HCT116 (cell line): ENCODE measurements around the gene ZNF276. TPM values are rescaled to one million over a fixed set of nuclear protein-coding genes. Genes with fewer than 3 reads are reported as not detected.

Experiments used
- ATAC-seq: fragments of 200-7000 bp; cut with Tn5 transposase; 2 replicates; pipeline ENCODE4 v1.9.1; 2020; ENCODE audit warnings: mild to moderate bottlenecking, moderate library complexity
- BruUV-seq: library from RNA; stranded (reverse); fragments of 400-500 nt; replicated peaks from 2 replicates; lab custom pipeline; 2021; lab: Mats Ljungman, UMichigan
- CTCF ChIA-PET: fragments of 300-600 bp; sonication (Branson Sonifier 250); formaldehyde crosslinking; loops from one replicate; lab custom pipeline; 2021; ENCODE audit warnings: antibody characterized with exemption; lab: Charles Lee
- POLR2A ChIA-PET: fragments of 300-600, 350-600 bp; sonication (Branson Sonifier 250); formaldehyde crosslinking; loops from one replicate; lab custom pipeline; 2021; ENCODE audit warnings: antibody characterized with exemption; lab: Charles Lee
- RAD21 ChIA-PET, 2 experiments: fragments of 300-600 bp; sonication (Branson Sonifier 250); formaldehyde crosslinking; loops; one replicate each; lab custom pipeline; 2023; ENCODE audit warnings: low total read pairs in 2 of 2; ENCODE audit not compliant: uncharacterized antibody in 2 of 2, unreplicated experiment in 2 of 2, low non-redundant PET in 1 of 2; lab: Charles Lee
- DNase-seq: peaks from one replicate; pipeline ENCODE4 v3.0.0-alpha.2; 2010; ENCODE audit warnings: low read depth, low spot score
- H2AFZ ChIP-seq: fragments of 200-600 bp; shearing (Covaris generic), sonication (generic); 2 replicates; pipeline ENCODE4 v1.6.1; 2017; ENCODE audit warnings: low read depth, mixed run types, mixed read lengths, antibody characterized with exemption, low read length; ENCODE audit not compliant: poor library complexity, severe bottlenecking
- H3K27ac ChIP-seq: 2 replicates; pipeline ENCODE4 v1.5.1; 2012; ENCODE audit warnings: low read depth, low read length
- H3K27me3 ChIP-seq: fragments of 200-600 bp; sonication (generic); 2 replicates; pipeline ENCODE4 v1.6.1; 2016; ENCODE audit warnings: mixed run types, low read length, mixed read lengths; ENCODE audit not compliant: insufficient read depth
- H3K36me3 ChIP-seq, 2 experiments: fragments of 200-500 bp in 1 of 2; fragments of 200-600 bp in 1 of 2; sonication (Bioruptor generic) in 1 of 2; sonication (generic) in 1 of 2; 2 replicates each; pipeline versions ENCODE4 v1.5.1 to v1.6.1; 2014 to 2016; ENCODE audit warnings: low read length in 2 of 2, inconsistent platforms in 1 of 2, mixed read lengths in 1 of 2, mixed run types in 1 of 2; ENCODE audit not compliant: insufficient read depth in 2 of 2, control insufficient read depth in 1 of 2
- H3K4me1 ChIP-seq, 2 experiments: fragments of 200-600 bp in 1 of 2; sonication (generic) in 1 of 2; 2 replicates each; pipeline versions ENCODE4 v1.5.1 to v1.6.1; 2012 to 2017; ENCODE audit warnings: low read length in 2 of 2, inconsistent platforms in 1 of 2, mild to moderate bottlenecking in 1 of 2, mixed read lengths in 1 of 2, mixed run types in 1 of 2, moderate library complexity in 1 of 2; ENCODE audit not compliant: insufficient read depth in 2 of 2, control insufficient read depth in 1 of 2
- H3K4me2 ChIP-seq: fragments of 200-600 bp; sonication (generic); 2 replicates; pipeline ENCODE4 v1.6.1; 2017; ENCODE audit warnings: mixed run types, low read length, mixed read lengths
- H3K4me3 ChIP-seq, 2 experiments: fragments of 200-600 bp in 1 of 2; sonication (generic) in 1 of 2; replicated peaks in 1 of 2; 2 replicates each; pipeline ENCODE4 v1.5.1; 2011 to 2016; ENCODE audit warnings: low read length in 2 of 2, control low read depth in 1 of 2, low read depth in 1 of 2, mild to moderate bottlenecking in 1 of 2, mixed read lengths in 1 of 2, mixed run types in 1 of 2
- H3K79me2 ChIP-seq: fragments of 200-600 bp; sonication (generic); 2 replicates; pipeline ENCODE4 v1.6.1; 2017; ENCODE audit warnings: mild to moderate bottlenecking, mixed run types, low read length, moderate library complexity, mixed read lengths; ENCODE audit not compliant: insufficient read depth
- H3K9ac ChIP-seq: fragments of 200-600 bp; sonication (generic); 2 replicates; pipeline ENCODE4 v1.6.1; 2016; ENCODE audit warnings: low read length, mixed read lengths
- H3K9me2 ChIP-seq: fragments of 200-600 bp; sonication (generic), shearing (Covaris generic); 2 replicates; pipeline ENCODE4 v1.6.1; 2017; ENCODE audit warnings: mixed run types, mild to moderate bottlenecking, moderate library complexity; ENCODE audit not compliant: insufficient read depth
- H3K9me3 ChIP-seq, 2 experiments: fragments of 200-500 bp in 1 of 2; fragments of 200-600 bp in 1 of 2; sonication (Bioruptor generic) in 1 of 2; sonication (generic) in 1 of 2; 2 replicates each; pipeline ENCODE4 v1.6.1; 2014 to 2017; ENCODE audit warnings: low read length in 2 of 2, mixed read lengths in 2 of 2, inconsistent platforms in 1 of 2, low read depth in 1 of 2, mild to moderate bottlenecking in 1 of 2, mixed run types in 1 of 2, moderate library complexity in 1 of 2; ENCODE audit not compliant: control insufficient read depth in 1 of 2, insufficient read depth in 1 of 2
- H4K20me1 ChIP-seq: fragments of 200-600 bp; sonication (generic), shearing (Covaris generic); 2 replicates; pipeline ENCODE4 v1.6.1; 2017; ENCODE audit warnings: mixed run types, mild to moderate bottlenecking, moderate library complexity; ENCODE audit not compliant: insufficient read depth
- ATF3 ChIP-seq: IDR thresholded peaks from 2 replicates; pipeline ENCODE4 v1.6.1; 2012
- CBX3 ChIP-seq: IDR thresholded peaks from 2 replicates; pipeline ENCODE4 v1.6.1; 2012; ENCODE audit warnings: low read depth
- CEBPB ChIP-seq: IDR thresholded peaks from 2 replicates; pipeline ENCODE4 v1.6.1; 2012; ENCODE audit warnings: low read depth
- ELF1 ChIP-seq: IDR thresholded peaks from 2 replicates; pipeline ENCODE4 v1.6.1; 2012; ENCODE audit warnings: low read depth, borderline replicate concordance
- EZH2 ChIP-seq: fragments of 200-600 bp; sonication (generic); IDR thresholded peaks from 2 replicates; pipeline ENCODE4 v1.6.1; 2017; ENCODE audit warnings: antibody characterized with exemption, mixed run types
- FOSL1 ChIP-seq: IDR thresholded peaks from 2 replicates; pipeline ENCODE4 v1.6.1; 2012; ENCODE audit warnings: low read depth
- JUND ChIP-seq: IDR thresholded peaks from 2 replicates; pipeline ENCODE4 v1.6.1; 2012
- POLR2A ChIP-seq: IDR thresholded peaks from 2 replicates; pipeline ENCODE4 v1.7.0; 2011; ENCODE audit warnings: borderline replicate concordance; ENCODE audit not compliant: insufficient read depth, insufficient read length; ENCODE audit errors: extremely low read depth
- POLR2AphosphoS5 ChIP-seq: IDR thresholded peaks from 2 replicates; pipeline ENCODE4 v1.6.1; 2011; ENCODE audit warnings: mild to moderate bottlenecking, low read depth, low read length, moderate library complexity
- RAD21 ChIP-seq: IDR thresholded peaks from 2 replicates; pipeline ENCODE4 v1.6.1; 2012; ENCODE audit warnings: low read depth, mild to moderate bottlenecking
- SIN3A ChIP-seq: IDR thresholded peaks from 2 replicates; pipeline ENCODE4 v1.6.1; 2012; ENCODE audit warnings: low read depth
- SP1 ChIP-seq: IDR thresholded peaks from 2 replicates; pipeline ENCODE4 v1.6.1; 2012; ENCODE audit warnings: low read depth
- SRF ChIP-seq: IDR thresholded peaks from 2 replicates; pipeline ENCODE4 v1.6.1; 2012; ENCODE audit warnings: low read depth
- TCF7L2 ChIP-seq: IDR thresholded peaks from 2 replicates; pipeline ENCODE4 v1.7.0; 2011; ENCODE audit warnings: borderline replicate concordance, inconsistent platforms; ENCODE audit not compliant: insufficient read depth, insufficient read length; ENCODE audit errors: extremely low read depth
- YY1 ChIP-seq: IDR thresholded peaks from 2 replicates; pipeline ENCODE4 v1.6.1; 2011; ENCODE audit warnings: low read length, low read depth, moderate library complexity, mild to moderate bottlenecking; ENCODE audit not compliant: insufficient replicate concordance; ENCODE audit errors: extremely low read depth
- ZFX ChIP-seq: fragments of 450-650 bp; IDR thresholded peaks from 2 replicates; pipeline ENCODE4 v1.6.1; 2017
- ZNF274 ChIP-seq: fragments of 200-500 bp; sonication (Bioruptor generic); IDR thresholded peaks from 2 replicates; pipeline ENCODE4 v1.6.1; 2014; ENCODE audit warnings: mild to moderate bottlenecking, low read depth, low read length, inconsistent platforms
- intact Hi-C: fragments of 100-400 bp; cut with micrococcal nuclease; formaldehyde crosslinking; loops from 2 replicates; pipeline ENCODE4 v1.10.0; 2022
- total RNA-seq: library from RNA; stranded (reverse); gene quantifications from one replicate; pipeline ENCODE4 v1.2.1, GENCODE V29; 2021; ENCODE audit not compliant: unreplicated experiment
- TF ChIP-seq, protein P1 (sequence below): IDR thresholded peaks from 2 replicates; pipeline ENCODE4 v1.6.1; 2012; ENCODE audit warnings: low read depth
- TF ChIP-seq, protein P2 (sequence below): IDR thresholded peaks from 2 replicates; pipeline ENCODE4 v1.6.1; 2011; ENCODE audit warnings: mild to moderate bottlenecking, low read length, moderate library complexity; ENCODE audit not compliant: insufficient replicate concordance; ENCODE audit errors: extremely low read depth
- TF ChIP-seq, protein P3 (sequence below), 3 experiments: fragments of 200-600 bp in 1 of 3; sonication (generic) in 1 of 3; IDR thresholded peaks in 2 of 3; conservative IDR thresholded peaks in 1 of 3; 2 replicates each; pipeline ENCODE4 v1.5.1; 2012 to 2017; ENCODE audit warnings: low read depth in 2 of 3, low read length in 2 of 3, antibody characterized with exemption in 1 of 3, borderline replicate concordance in 1 of 3, control low read depth in 1 of 3, mild to moderate bottlenecking in 1 of 3, mixed read lengths in 1 of 3, mixed run types in 1 of 3, moderate library complexity in 1 of 3; ENCODE audit not compliant: insufficient read depth in 1 of 3

ZNF276 gene
- total RNA-seq, 1 experiment from 2014 or later: 49.9 TPM

GRCh38 chr16:89748921-89749320 is 27.6 kb downstream of the ZNF276 start:
- no peaks in the 10 kb centered on the region for H3K9me2 ChIP-seq
- DNase-seq: no peak
- no peak overlapping the region for H3K4me2 ChIP-seq
- no peak for TF ChIP-seq JUND
- TF ChIP-seq POLR2A: no peak
- TF ChIP-seq RAD21: no peak
- TF ChIP-seq ATF3: no peak
- TF ChIP-seq ELF1: no peak
- TF ChIP-seq CEBPB: no peak
- no peak for TF ChIP-seq SP1
- TF ChIP-seq ZNF274: no peak
- no peak for TF ChIP-seq SRF
- TF ChIP-seq TCF7L2: no peak
- no peak for TF ChIP-seq SIN3A
- TF ChIP-seq YY1: no peak
- no peak for TF ChIP-seq POLR2AphosphoS5
- TF ChIP-seq, protein P1, sequence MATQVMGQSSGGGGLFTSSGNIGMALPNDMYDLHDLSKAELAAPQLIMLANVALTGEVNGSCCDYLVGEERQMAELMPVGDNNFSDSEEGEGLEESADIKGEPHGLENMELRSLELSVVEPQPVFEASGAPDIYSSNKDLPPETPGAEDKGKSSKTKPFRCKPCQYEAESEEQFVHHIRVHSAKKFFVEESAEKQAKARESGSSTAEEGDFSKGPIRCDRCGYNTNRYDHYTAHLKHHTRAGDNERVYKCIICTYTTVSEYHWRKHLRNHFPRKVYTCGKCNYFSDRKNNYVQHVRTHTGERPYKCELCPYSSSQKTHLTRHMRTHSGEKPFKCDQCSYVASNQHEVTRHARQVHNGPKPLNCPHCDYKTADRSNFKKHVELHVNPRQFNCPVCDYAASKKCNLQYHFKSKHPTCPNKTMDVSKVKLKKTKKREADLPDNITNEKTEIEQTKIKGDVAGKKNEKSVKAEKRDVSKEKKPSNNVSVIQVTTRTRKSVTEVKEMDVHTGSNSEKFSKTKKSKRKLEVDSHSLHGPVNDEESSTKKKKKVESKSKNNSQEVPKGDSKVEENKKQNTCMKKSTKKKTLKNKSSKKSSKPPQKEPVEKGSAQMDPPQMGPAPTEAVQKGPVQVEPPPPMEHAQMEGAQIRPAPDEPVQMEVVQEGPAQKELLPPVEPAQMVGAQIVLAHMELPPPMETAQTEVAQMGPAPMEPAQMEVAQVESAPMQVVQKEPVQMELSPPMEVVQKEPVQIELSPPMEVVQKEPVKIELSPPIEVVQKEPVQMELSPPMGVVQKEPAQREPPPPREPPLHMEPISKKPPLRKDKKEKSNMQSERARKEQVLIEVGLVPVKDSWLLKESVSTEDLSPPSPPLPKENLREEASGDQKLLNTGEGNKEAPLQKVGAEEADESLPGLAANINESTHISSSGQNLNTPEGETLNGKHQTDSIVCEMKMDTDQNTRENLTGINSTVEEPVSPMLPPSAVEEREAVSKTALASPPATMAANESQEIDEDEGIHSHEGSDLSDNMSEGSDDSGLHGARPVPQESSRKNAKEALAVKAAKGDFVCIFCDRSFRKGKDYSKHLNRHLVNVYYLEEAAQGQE: no peak
- no peak for TF ChIP-seq EZH2
- TF ChIP-seq FOSL1: no peak
- no peak for TF ChIP-seq ZFX
- no peak for TF ChIP-seq CBX3
- TF ChIP-seq, protein P2, sequence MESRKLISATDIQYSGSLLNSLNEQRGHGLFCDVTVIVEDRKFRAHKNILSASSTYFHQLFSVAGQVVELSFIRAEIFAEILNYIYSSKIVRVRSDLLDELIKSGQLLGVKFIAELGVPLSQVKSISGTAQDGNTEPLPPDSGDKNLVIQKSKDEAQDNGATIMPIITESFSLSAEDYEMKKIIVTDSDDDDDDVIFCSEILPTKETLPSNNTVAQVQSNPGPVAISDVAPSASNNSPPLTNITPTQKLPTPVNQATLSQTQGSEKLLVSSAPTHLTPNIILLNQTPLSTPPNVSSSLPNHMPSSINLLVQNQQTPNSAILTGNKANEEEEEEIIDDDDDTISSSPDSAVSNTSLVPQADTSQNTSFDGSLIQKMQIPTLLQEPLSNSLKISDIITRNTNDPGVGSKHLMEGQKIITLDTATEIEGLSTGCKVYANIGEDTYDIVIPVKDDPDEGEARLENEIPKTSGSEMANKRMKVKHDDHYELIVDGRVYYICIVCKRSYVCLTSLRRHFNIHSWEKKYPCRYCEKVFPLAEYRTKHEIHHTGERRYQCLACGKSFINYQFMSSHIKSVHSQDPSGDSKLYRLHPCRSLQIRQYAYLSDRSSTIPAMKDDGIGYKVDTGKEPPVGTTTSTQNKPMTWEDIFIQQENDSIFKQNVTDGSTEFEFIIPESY: no peak
- TF ChIP-seq, protein P3, sequence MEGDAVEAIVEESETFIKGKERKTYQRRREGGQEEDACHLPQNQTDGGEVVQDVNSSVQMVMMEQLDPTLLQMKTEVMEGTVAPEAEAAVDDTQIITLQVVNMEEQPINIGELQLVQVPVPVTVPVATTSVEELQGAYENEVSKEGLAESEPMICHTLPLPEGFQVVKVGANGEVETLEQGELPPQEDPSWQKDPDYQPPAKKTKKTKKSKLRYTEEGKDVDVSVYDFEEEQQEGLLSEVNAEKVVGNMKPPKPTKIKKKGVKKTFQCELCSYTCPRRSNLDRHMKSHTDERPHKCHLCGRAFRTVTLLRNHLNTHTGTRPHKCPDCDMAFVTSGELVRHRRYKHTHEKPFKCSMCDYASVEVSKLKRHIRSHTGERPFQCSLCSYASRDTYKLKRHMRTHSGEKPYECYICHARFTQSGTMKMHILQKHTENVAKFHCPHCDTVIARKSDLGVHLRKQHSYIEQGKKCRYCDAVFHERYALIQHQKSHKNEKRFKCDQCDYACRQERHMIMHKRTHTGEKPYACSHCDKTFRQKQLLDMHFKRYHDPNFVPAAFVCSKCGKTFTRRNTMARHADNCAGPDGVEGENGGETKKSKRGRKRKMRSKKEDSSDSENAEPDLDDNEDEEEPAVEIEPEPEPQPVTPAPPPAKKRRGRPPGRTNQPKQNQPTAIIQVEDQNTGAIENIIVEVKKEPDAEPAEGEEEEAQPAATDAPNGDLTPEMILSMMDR (IDR thresholded peaks at IDR 0.05 in 2 of 3, conservative IDR thresholded peaks at IDR 0.05 in 1 of 3; ENCODE audit: borderline replicate concordance in 1 of 3, insufficient read depth in 1 of 3, low read depth in 2 of 3, low read length in 2 of 3): no peak
- H4K20me1 ChIP-seq: no peaks in the 10 kb centered on the region
- no peak overlapping the region for H3K4me3 ChIP-seq
- ChIA-PET CTCF (no interaction called here), RAD21 (no interaction called here), POLR2A (no interaction called here)
- H3K27me3 ChIP-seq: no peaks in the 10 kb centered on the region
- peaks cover 35% of the 10 kb centered on the region for H3K79me2 ChIP-seq
- no peak overlapping the region for H2AFZ ChIP-seq
- H3K4me1 ChIP-seq: no peaks in the 10 kb centered on the region
- intact Hi-C loops: no loop called here
- H3K36me3 ChIP-seq: peaks cover 45 to 78% of the 10 kb centered on the region in 2 experiments
- no peaks in the 10 kb centered on the region for H3K9me3 ChIP-seq
- no peak overlapping the region for H3K9ac ChIP-seq
- no peak overlapping the region for H3K27ac ChIP-seq
- no peak for ATAC-seq
- no TSS peak for BruUV-seq
